Kidney (tissue), 14 donors: ENCODE measurements around the gene DSCAML1. TPM values are rescaled to one million over a fixed set of nuclear protein-coding genes. Genes with fewer than 3 reads are reported as not detected.

Source experiments
- DNase-seq, 5 donors: peaks; one replicate each; pipeline ENCODE4 v3.0.0-alpha.2; 2013 to 2020
- FAIRE-seq: peaks from 2 replicates; lab custom pipeline; 2012; peaks lifted over from hg19 to GRCh38; lab: Jason Lieb, UNC
- H3K27ac ChIP-seq, 2 donors: one replicate each; pipeline ENCODE4 v1.7.0; 2013; ENCODE audit warnings: low read depth in 2 of 2, low read length in 2 of 2, inconsistent platforms in 1 of 2
- H3K27me3 ChIP-seq: one replicate; pipeline ENCODE4 v1.7.1; 2013; ENCODE audit warnings: low read length, inconsistent platforms; ENCODE audit not compliant: control insufficient read depth, insufficient read depth
- H3K36me3 ChIP-seq, 3 donors: one replicate each; pipeline versions ENCODE4 v1.7.0 to v1.7.1; 2013; ENCODE audit warnings: low read length in 3 of 3, control low read depth in 1 of 3, inconsistent platforms in 1 of 3; ENCODE audit not compliant: insufficient read depth in 3 of 3, control insufficient read depth in 2 of 3
- H3K4me1 ChIP-seq, 3 donors: one replicate each; pipeline versions ENCODE4 v1.7.0 to v1.7.1; 2013; ENCODE audit warnings: low read length in 3 of 3, inconsistent platforms in 1 of 3, low read depth in 1 of 3; ENCODE audit not compliant: control insufficient read depth in 2 of 3, insufficient read depth in 2 of 3
- H3K4me3 ChIP-seq, 3 donors: one replicate each; pipeline versions ENCODE4 v1.7.0 to v1.8.1; 2013; ENCODE audit warnings: low read length in 3 of 3, control low read depth in 1 of 3, inconsistent platforms in 1 of 3
- H3K9ac ChIP-seq, 3 donors: one replicate each; pipeline versions ENCODE4 v1.7.0 to v1.7.1; 2013; ENCODE audit warnings: low read length in 3 of 3, control low read depth in 1 of 3, inconsistent platforms in 1 of 3
- H3K9me3 ChIP-seq, 3 donors: one replicate each; pipeline versions ENCODE4 v1.7.0 to v1.7.1; 2013; ENCODE audit warnings: low read length in 3 of 3, control low read depth in 1 of 3, inconsistent platforms in 1 of 3; ENCODE audit not compliant: control insufficient read depth in 2 of 3, insufficient read depth in 1 of 3
- CTCF ChIP-seq: IDR thresholded peaks from 3 replicates; pipeline ENCODE4 v1.5.1; 2012; ENCODE audit warnings: mild to moderate bottlenecking, moderate library complexity, borderline replicate concordance; ENCODE audit not compliant: insufficient read depth; ENCODE audit errors: extremely low read depth
- intact Hi-C: fragments of 100-400 bp; cut with DNase I; formaldehyde crosslinking; loops from one replicate; pipeline ENCODE4 v1.11.1; 2022
- polyA plus RNA-seq: library from polyadenylated mRNA; stranded (reverse); fragments of 350-450 nt; fragmentation: Illumina TruSeq; extraction: RNeasy Lipid Tissue Mini Kit (QIAGEN cat#74804); gene quantifications from one replicate; pipeline ENCODE4 v1.2.3, GENCODE V29; 2014; ENCODE audit warnings: low read depth, low replicate concordance; ENCODE audit not compliant: insufficient read depth
- total RNA-seq: library from RNA; stranded (reverse); fragmentation: NEBNext Ultra II Directional; extraction: Animal tissue kit (Norgen Biotek cat#: 25700); gene quantifications from one replicate; pipeline ENCODE4 v1.2.1, GENCODE V29; 2021
- donor health status: control.
- donor health status: control.
- donor health status: control.
- donor health status: control.
- donor health status: control.
- donor health status: DM: yes; HTN: yes; CAD: no.
- donor health status: Normal renal cell carcinoma (clear cell type).

DSCAML1 gene
- total and polyA plus RNA-seq, 2 donors from 2014 or later, result 0.95 to 17.3 TPM

- Histone ChIP-seq H3K9ac (no peak overlapping the region), H3K27me3 (peaks cover 4% of the 10 kb centered on the region), H3K9me3 (no peaks in the 10 kb centered on the region), H3K4me3 (no peak overlapping the region), H3K4me1 (peaks cover 0 to 6% (median 3%) of the 10 kb centered on the region in 3 donors), H3K36me3 (no peaks in the 10 kb centered on the region), H3K27ac (no peak overlapping the region)
- DNase-seq, result no peak
- FAIRE-seq, result no peak
- intact Hi-C loops, result no loop called here
- no peak for TF ChIP-seq CTCF
These were observed 80.2 kb downstream of the DSCAML1 start for GRCh38 chr11:117716521-117717440.

GRCh38 chr11:117715801-117716200, 81.2 kb downstream of the DSCAML1 start:
- H3K9me3 ChIP-seq, result no peaks in the 10 kb centered on the region
- H3K4me1 ChIP-seq, result peaks cover 0 to under 1% (median 0%) of the 10 kb centered on the region in 3 donors
- intact Hi-C loops, result no loop called here
- no peaks in the 10 kb centered on the region for H3K36me3 ChIP-seq
- no peak for DNase-seq
- FAIRE-seq, result no peak
- H3K27me3 ChIP-seq, result peaks cover 7% of the 10 kb centered on the region
- no peak overlapping the region for H3K4me3 ChIP-seq
- TF ChIP-seq CTCF, result no peak
- H3K27ac ChIP-seq, result no peak overlapping the region
- no peak overlapping the region for H3K9ac ChIP-seq

DNA sequence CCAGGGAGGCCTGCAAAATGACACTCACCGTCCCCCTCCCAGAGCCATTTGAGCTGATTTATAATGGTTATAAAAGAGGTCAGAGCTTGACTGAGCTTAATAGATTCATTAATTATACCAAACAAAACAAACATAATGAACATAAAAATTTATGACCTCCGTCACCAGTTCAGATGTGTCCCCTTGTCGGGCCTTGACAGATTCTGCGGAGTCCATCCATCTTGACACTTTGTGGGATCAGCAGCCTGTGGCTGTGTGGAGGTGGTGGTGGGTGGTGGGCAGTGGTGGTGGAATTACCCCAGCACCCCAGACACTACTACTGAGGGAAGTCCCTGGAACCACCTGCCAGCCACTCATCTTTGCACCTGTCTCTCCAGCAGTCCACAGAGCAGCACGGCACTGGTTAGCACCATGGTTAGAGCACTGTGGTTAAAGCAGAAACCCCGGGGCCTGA, 83.5 kb downstream of the DSCAML1 start:
- Histone ChIP-seq H3K4me3 (no peak overlapping the region), H3K9ac (no peak overlapping the region), H3K27ac (no peak overlapping the region), H3K27me3 (peaks cover 12% of the 10 kb centered on the region), H3K4me1 (no peaks in the 10 kb centered on the region), H3K9me3 (no peaks in the 10 kb centered on the region), H3K36me3 (no peaks in the 10 kb centered on the region)
- intact Hi-C loops, result no loop called here
- FAIRE-seq (no peak), DNase-seq (peak in 4 of 5 donors; percentile 55 to 83 (median 68))
- no peak for TF ChIP-seq CTCF
